ENCODE measurements around the gene TTC24. TPM values are rescaled to one million over a fixed set of nuclear protein-coding genes. Genes with fewer than 3 reads are reported as not detected.

The TTC24 gene
- total and polyA plus RNA-seq, 4 donors = 0.12 to 0.31 (median 0.23) TPM; not detected in 1

- ATAC-seq (ENCODE audit: insufficient read depth, low FRiP score) (no peak), DNase-seq (no peak)
- 94 to 95% methylated on average over 4 of the region's 4 CpGs for WGBS, 2 donors
- no peaks in the 10 kb centered on the region for H3K9me3 ChIP-seq (ENCODE audit: control insufficient read depth in 4 of 4, insufficient read depth in 3 of 4, low read length in 3 of 4)
- H3K27me3 ChIP-seq (ENCODE audit: control insufficient read depth in 3 of 3, insufficient read depth in 3 of 3, low read length in 2 of 3) = no peaks in the 10 kb centered on the region
- H3K4me1 ChIP-seq (ENCODE audit: control insufficient read depth in 5 of 5, insufficient read depth in 5 of 5, low read length in 5 of 5) = peaks cover 3 to 10% (median 6%) of the 10 kb centered on the region in 5 donors
- no peak overlapping the region for H3K4me3 ChIP-seq
- H3K36me3 ChIP-seq (ENCODE audit: control insufficient read depth in 4 of 4, insufficient read depth in 4 of 4, low read length in 4 of 4) = peaks cover 3 to 31% (median 21%) of the 10 kb centered on the region in 4 donors
- H3K27ac ChIP-seq (ENCODE audit: low read depth in 1 of 2, low read length in 1 of 2) = no peak overlapping the region
- no peak overlapping the region for H3K9ac ChIP-seq (ENCODE audit: insufficient read depth in 1 of 2, low read length in 2 of 2)
- TF ChIP-seq CTCF (IDR thresholded peaks at IDR 0.05; ENCODE audit: control extremely low read depth, extremely low read depth) = no peak
These were observed 19.4 kb downstream of the TTC24 start for GRCh38 chr1:156598731-156599432.

- DNase-seq (no peak), ATAC-seq (ENCODE audit: insufficient read depth, low FRiP score) (no peak)
- no peak overlapping the region for H3K4me3 ChIP-seq
- no peaks in the 10 kb centered on the region for H3K27me3 ChIP-seq (ENCODE audit: control insufficient read depth in 3 of 3, insufficient read depth in 3 of 3, low read length in 2 of 3)
- no peak for TF ChIP-seq CTCF (IDR thresholded peaks at IDR 0.05; ENCODE audit: control extremely low read depth, extremely low read depth)
- H3K4me1 ChIP-seq (ENCODE audit: control insufficient read depth in 5 of 5, insufficient read depth in 5 of 5, low read length in 5 of 5) = peaks cover 3 to 10% (median 6%) of the 10 kb centered on the region in 5 donors
- no peak overlapping the region for H3K9ac ChIP-seq (ENCODE audit: insufficient read depth in 1 of 2, low read length in 2 of 2)
- H3K36me3 ChIP-seq (ENCODE audit: control insufficient read depth in 4 of 4, insufficient read depth in 4 of 4, low read length in 4 of 4) = peaks cover 3 to 27% (median 17%) of the 10 kb centered on the region in 4 donors
- H3K9me3 ChIP-seq (ENCODE audit: control insufficient read depth in 4 of 4, insufficient read depth in 3 of 4, low read length in 3 of 4) = no peaks in the 10 kb centered on the region
- H3K27ac ChIP-seq (ENCODE audit: low read depth in 1 of 2, low read length in 1 of 2) = no peak overlapping the region
- WGBS, 2 donors = 48 to 52% methylated on average over 3 of the region's 3 CpGs
These were observed 20.3 kb downstream of the TTC24 start for GRCh38 chr1:156599811-156600210.

GRCh38 chr1:156600733-156601121 is 21.2 kb downstream of the TTC24 start:
- Histone ChIP-seq H3K4me1 (ENCODE audit: control insufficient read depth in 5 of 5, insufficient read depth in 5 of 5, low read length in 5 of 5) (peaks cover 3 to 10% (median 6%) of the 10 kb centered on the region in 5 donors), H3K4me3 (peak overlapping the region; percentile 75), H3K27me3 (ENCODE audit: control insufficient read depth in 3 of 3, insufficient read depth in 3 of 3, low read length in 2 of 3) (no peaks in the 10 kb centered on the region), H3K36me3 (ENCODE audit: control insufficient read depth in 4 of 4, insufficient read depth in 4 of 4, low read length in 4 of 4) (peaks cover 3 to 18% (median 14%) of the 10 kb centered on the region in 4 donors), H3K9ac (ENCODE audit: insufficient read depth in 1 of 2, low read length in 2 of 2) (peak overlapping the region in 1 of 2 donors; percentile 31), H3K27ac (ENCODE audit: low read depth in 1 of 2, low read length in 1 of 2) (peak overlapping the region; percentile 34 to 63), H3K9me3 (ENCODE audit: control insufficient read depth in 4 of 4, insufficient read depth in 3 of 4, low read length in 3 of 4) (no peaks in the 10 kb centered on the region)
- TF ChIP-seq CTCF (IDR thresholded peaks at IDR 0.05; ENCODE audit: control extremely low read depth, extremely low read depth) = no peak
- DNase-seq (peak in 1 of 3 donors; percentile 28), ATAC-seq (ENCODE audit: insufficient read depth, low FRiP score) (no peak)
- WGBS, 2 donors = 4 to 6% methylated on average over 13 of the region's 13 CpGs
